Thoracic aorta (tissue), 2 donors: ENCODE measurements around the gene BEGAIN. TPM values are rescaled to one million over a fixed set of nuclear protein-coding genes. Genes with fewer than 3 reads are reported as not detected.

Source experiments
- ATAC-seq: fragments of 150-250 bp; one replicate; pipeline ENCODE4 v1.8.0; 2017; ENCODE audit warnings: low read depth; ENCODE audit not compliant: insufficient number of reproducible peaks, low FRiP score
- DNase-seq: peaks from one replicate; pipeline ENCODE4 v3.0.0-alpha.2; 2020; ENCODE audit warnings: low spot score
- H3K27ac ChIP-seq, 2 donors: fragments of 200-600 bp; sonication (generic); 1 replicate in 1 of 2; 2 replicates in 1 of 2; pipeline ENCODE4 v1.5.1; 2016; ENCODE audit warnings: mild to moderate bottlenecking in 2 of 2, moderate library complexity in 2 of 2
- H3K27me3 ChIP-seq: fragments of 200-600 bp; sonication (generic); replicated peaks from 2 replicates; pipeline ENCODE4 v1.6.0; 2016; ENCODE audit warnings: mild to moderate bottlenecking; ENCODE audit not compliant: insufficient read depth
- H3K36me3 ChIP-seq: fragments of 200-600 bp; sonication (generic); one replicate; pipeline ENCODE4 v1.5.1; 2016
- H3K4me1 ChIP-seq, 2 donors: fragments of 200-600 bp; sonication (generic); 1 replicate in 1 of 2; 2 replicates in 1 of 2; pipeline versions ENCODE4 v1.5.1 to v1.6.0; 2016; ENCODE audit warnings: low read depth in 2 of 2, mild to moderate bottlenecking in 1 of 2; ENCODE audit not compliant: control insufficient read depth in 1 of 2
- H3K4me3 ChIP-seq: fragments of 200-600 bp; sonication (generic); 2 replicates; pipeline ENCODE4 v1.5.1; 2016; ENCODE audit warnings: mild to moderate bottlenecking
- H3K9me3 ChIP-seq: fragments of 200-600 bp; sonication (generic); 2 replicates; pipeline ENCODE4 v1.5.1; 2016
- CTCF ChIP-seq: fragments of 200-600 bp; sonication (generic); IDR thresholded peaks from one replicate; pipeline ENCODE4 v1.5.1; 2019; ENCODE audit warnings: antibody characterized with exemption
- total RNA-seq, 2 donors: library from RNA; depleted of rRNA; stranded (reverse); fragments of >200 nt; gene quantifications; one replicate each; pipeline versions ENCODE4 v1.1.0 to v1.2.3, GENCODE V29; 2016

BEGAIN gene
- total RNA-seq, 2 donors from 2014 or later = 0.27 to 0.85 TPM

GRCh38 chr14:100622708-100623485, 35.7 kb upstream of the BEGAIN start:
- Histone ChIP-seq H3K27ac (no peak overlapping the region), H3K27me3 (no peaks in the 10 kb centered on the region), H3K9me3 (no peaks in the 10 kb centered on the region), H3K4me3 (no peak overlapping the region), H3K4me1 (peaks cover 7 to 14% of the 10 kb centered on the region in 2 donors), H3K36me3 (no peaks in the 10 kb centered on the region)
- DNase-seq (no peak), ATAC-seq (no peak)
- no peak for TF ChIP-seq CTCF

GRCh38 chr14:100622224-100622623, 35.0 kb upstream of the BEGAIN start:
- H3K4me3 ChIP-seq = no peak overlapping the region
- DNase-seq = no peak
- no peak for ATAC-seq
- TF ChIP-seq CTCF = no peak
- H3K27me3 ChIP-seq = no peaks in the 10 kb centered on the region
- no peak overlapping the region for H3K27ac ChIP-seq
- H3K4me1 ChIP-seq = peaks cover 7 to 14% of the 10 kb centered on the region in 2 donors
- no peaks in the 10 kb centered on the region for H3K36me3 ChIP-seq
- H3K9me3 ChIP-seq = no peaks in the 10 kb centered on the region

- no peak for TF ChIP-seq CTCF
- no peak for ATAC-seq
- no peak overlapping the region for H3K27ac ChIP-seq
- no peaks in the 10 kb centered on the region for H3K36me3 ChIP-seq
- peaks cover 7 to 14% of the 10 kb centered on the region in 2 donors for H3K4me1 ChIP-seq
- no peaks in the 10 kb centered on the region for H3K27me3 ChIP-seq
- no peak overlapping the region for H3K4me3 ChIP-seq
- no peaks in the 10 kb centered on the region for H3K9me3 ChIP-seq
- DNase-seq = no peak
Measured at GRCh38 chr14:100621806-100622205, 34.6 kb upstream of the BEGAIN start.

GRCh38 chr14:100620255-100621100, 33.3 kb upstream of the BEGAIN start:
- DNase-seq = no peak
- Histone ChIP-seq H3K27me3 (no peaks in the 10 kb centered on the region), H3K36me3 (no peaks in the 10 kb centered on the region), H3K9me3 (no peaks in the 10 kb centered on the region), H3K27ac (no peak overlapping the region), H3K4me1 (peaks cover 7 to 14% of the 10 kb centered on the region in 2 donors), H3K4me3 (no peak overlapping the region)
- no peak for ATAC-seq
- TF ChIP-seq CTCF = no peak
